Activated CD4-positive, alpha-beta T cell treated with anti-CD3 and anti-CD28 coated beads, Interleukin-2, amount 10 ng/mL, durations not matched to agents 7 days and 5 days (primary cell): ENCODE measurements around the gene TAPT1. TPM values are rescaled to one million over a fixed set of nuclear protein-coding genes. Genes with fewer than 3 reads are reported as not detected.

ENCODE experiments used
- CTCF ChIA-PET: fragments of 350-600 bp; sonication (Branson Sonifier 250); formaldehyde crosslinking; loops from one replicate; lab custom pipeline; 2021; ENCODE audit warnings: antibody characterized with exemption; lab: Charles Lee
- POLR2A ChIA-PET: fragments of 350-600 bp; sonication (Branson Sonifier 250); formaldehyde crosslinking; loops from one replicate; lab custom pipeline; 2021; ENCODE audit warnings: antibody characterized with exemption; lab: Charles Lee
- DNase-seq: peaks from one replicate; pipeline ENCODE4 v3.0.0-alpha.2; 2020
- H3K27ac Mint-ChIP-seq: one replicate; pipeline ENCODE4 v1.8.0; 2021; ENCODE audit warnings: mild to moderate bottlenecking, moderate library complexity, mixed read lengths
- H3K27me3 Mint-ChIP-seq: one replicate; pipeline ENCODE4 v1.8.0; 2021; ENCODE audit warnings: mixed read lengths
- H3K36me3 Mint-ChIP-seq: one replicate; pipeline ENCODE4 v1.8.0; 2021; ENCODE audit warnings: low read depth, mixed read lengths
- H3K4me1 Mint-ChIP-seq: one replicate; pipeline ENCODE4 v1.8.0; 2021; ENCODE audit warnings: mixed read lengths
- H3K4me3 Mint-ChIP-seq: one replicate; pipeline ENCODE4 v1.8.0; 2021; ENCODE audit warnings: mild to moderate bottlenecking, moderate library complexity, mixed read lengths
- H3K9me3 Mint-ChIP-seq: one replicate; pipeline ENCODE4 v1.8.0; 2021; ENCODE audit warnings: mixed read lengths
- total RNA-seq, 2 experiments: library from RNA; stranded (reverse); gene quantifications; one replicate each; pipeline ENCODE4 v1.2.3, GENCODE V29; 2021

TAPT1 gene
- total RNA-seq, 2 experiments from 2014 or later = 49.6 to 58.2 TPM

GRCh38 chr4:16259889-16260246, 33.6 kb upstream of the TAPT1 start:
- Mint-ChIP-seq H3K36me3 (peaks cover 12% of the 10 kb centered on the region), H3K27ac (no peak overlapping the region), H3K4me1 (peaks cover 9% of the 10 kb centered on the region), H3K27me3 (no peaks in the 10 kb centered on the region), H3K4me3 (no peak overlapping the region), H3K9me3 (peaks cover 6% of the 10 kb centered on the region)
- CTCF ChIA-PET = interaction anchor here (1.8 kb wide), 1 partner anchor 11 kb away, joined by 4 read pairs; no protein-coding TSS in a partner anchor
- no peak for DNase-seq
- POLR2A ChIA-PET = interaction anchor here (0.6 kb wide), 1 partner anchor 98 kb away, joined by 4 read pairs; no protein-coding TSS in a partner anchor

- peaks cover 6% of the 10 kb centered on the region for H3K9me3 Mint-ChIP-seq
- no peak overlapping the region for H3K4me3 Mint-ChIP-seq
- ChIA-PET CTCF (interaction anchor here (1.8 kb wide), 1 partner anchor 11 kb away, joined by 4 read pairs; no protein-coding TSS in a partner anchor), POLR2A (no interaction called here)
- peaks cover 9% of the 10 kb centered on the region for H3K4me1 Mint-ChIP-seq
- peaks cover 14% of the 10 kb centered on the region for H3K36me3 Mint-ChIP-seq
- no peak for DNase-seq
- no peak overlapping the region for H3K27ac Mint-ChIP-seq
- H3K27me3 Mint-ChIP-seq = no peaks in the 10 kb centered on the region
Observed at GRCh38 chr4:16259241-16259888, 33.1 kb upstream of the TAPT1 start.

GRCh38 chr4:16257611-16258010, 31.3 kb upstream of the TAPT1 start:
- Mint-ChIP-seq H3K9me3 (peaks cover 6% of the 10 kb centered on the region), H3K36me3 (peaks cover 25% of the 10 kb centered on the region), H3K27ac (no peak overlapping the region), H3K4me1 (peaks cover 9% of the 10 kb centered on the region), H3K27me3 (no peaks in the 10 kb centered on the region), H3K4me3 (no peak overlapping the region)
- DNase-seq = no peak
- POLR2A ChIA-PET = no interaction called here
- CTCF ChIA-PET = interaction anchor here (1.7 kb wide), 1 partner anchor 14 kb away, joined by 5 read pairs; no protein-coding TSS in a partner anchor

- ChIA-PET POLR2A (no interaction called here), CTCF (no interaction called here)
- Mint-ChIP-seq H3K27ac (no peak overlapping the region), H3K36me3 (peaks cover 25% of the 10 kb centered on the region), H3K9me3 (peaks cover 6% of the 10 kb centered on the region), H3K4me1 (peaks cover 4% of the 10 kb centered on the region), H3K4me3 (no peak overlapping the region), H3K27me3 (no peaks in the 10 kb centered on the region)
- no peak for DNase-seq
Observed at GRCh38 chr4:16256343-16256742, 30.1 kb upstream of the TAPT1 start.

GRCh38 chr4:16255730-16256129, 29.5 kb upstream of the TAPT1 start:
- H3K4me1 Mint-ChIP-seq = peaks cover 4% of the 10 kb centered on the region
- DNase-seq = no peak
- ChIA-PET CTCF (no interaction called here), POLR2A (no interaction called here)
- H3K9me3 Mint-ChIP-seq = peaks cover 6% of the 10 kb centered on the region
- no peak overlapping the region for H3K4me3 Mint-ChIP-seq
- peaks cover 25% of the 10 kb centered on the region for H3K36me3 Mint-ChIP-seq
- no peaks in the 10 kb centered on the region for H3K27me3 Mint-ChIP-seq
- H3K27ac Mint-ChIP-seq = no peak overlapping the region

- Mint-ChIP-seq H3K9me3 (peaks cover 6% of the 10 kb centered on the region), H3K4me3 (no peak overlapping the region), H3K36me3 (peaks cover 25% of the 10 kb centered on the region), H3K4me1 (peaks cover 4% of the 10 kb centered on the region), H3K27me3 (no peaks in the 10 kb centered on the region), H3K27ac (no peak overlapping the region)
- POLR2A ChIA-PET = no interaction called here
- no peak for DNase-seq
- CTCF ChIA-PET = interaction anchor here (0.7 kb wide), 1 partner anchor 15 kb away, joined by 3 read pairs; no protein-coding TSS in a partner anchor
Observed at GRCh38 chr4:16253127-16253960, 27.1 kb upstream of the TAPT1 start.

- Mint-ChIP-seq H3K36me3 (peaks cover 20% of the 10 kb centered on the region), H3K27me3 (no peaks in the 10 kb centered on the region), H3K4me3 (no peak overlapping the region), H3K4me1 (peaks cover 4% of the 10 kb centered on the region), H3K27ac (no peak overlapping the region), H3K9me3 (peaks cover 6% of the 10 kb centered on the region)
- DNase-seq = no peak
- POLR2A ChIA-PET = no interaction called here
- CTCF ChIA-PET = interaction anchor here (0.6 to 1.2 kb wide), 3 partner anchors 533 to 1369 kb away, joined by 3 read pairs; no protein-coding TSS in a partner anchor
Observed at GRCh38 chr4:16250661-16251365, 24.5 kb upstream of the TAPT1 start.

GRCh38 chr4:16248605-16249004, 22.3 kb upstream of the TAPT1 start:
- ChIA-PET POLR2A (no interaction called here), CTCF (interaction anchor here (1.5 kb wide), 1 partner anchor 11 kb away, joined by 4 read pairs; no protein-coding TSS in a partner anchor)
- no peak for DNase-seq
- H3K9me3 Mint-ChIP-seq = no peaks in the 10 kb centered on the region
- no peak overlapping the region for H3K4me3 Mint-ChIP-seq
- peaks cover 8% of the 10 kb centered on the region for H3K36me3 Mint-ChIP-seq
- H3K4me1 Mint-ChIP-seq = no peaks in the 10 kb centered on the region
- no peak overlapping the region for H3K27ac Mint-ChIP-seq
- no peaks in the 10 kb centered on the region for H3K27me3 Mint-ChIP-seq

- Mint-ChIP-seq H3K27me3 (no peaks in the 10 kb centered on the region), H3K4me3 (no peak overlapping the region), H3K27ac (no peak overlapping the region), H3K36me3 (peaks cover 6% of the 10 kb centered on the region), H3K9me3 (no peaks in the 10 kb centered on the region), H3K4me1 (no peaks in the 10 kb centered on the region)
- ChIA-PET CTCF (interaction anchor here (1.7 kb wide), 1 partner anchor 21 kb away, joined by 4 read pairs; no protein-coding TSS in a partner anchor), POLR2A (no interaction called here)
- no peak for DNase-seq
Observed at GRCh38 chr4:16245241-16245640, 19.0 kb upstream of the TAPT1 start.

GRCh38 chr4:16243285-16243684, 17.0 kb upstream of the TAPT1 start:
- no peaks in the 10 kb centered on the region for H3K9me3 Mint-ChIP-seq
- H3K36me3 Mint-ChIP-seq = peaks cover 6% of the 10 kb centered on the region
- no peak overlapping the region for H3K4me3 Mint-ChIP-seq
- H3K4me1 Mint-ChIP-seq = peaks cover 3% of the 10 kb centered on the region
- no peak for DNase-seq
- H3K27ac Mint-ChIP-seq = no peak overlapping the region
- ChIA-PET CTCF (interaction anchor here (1.0 to 1.4 kb wide), 2 partner anchors 14 to 33 kb away, joined by 3 to 5 read pairs; no protein-coding TSS in a partner anchor), POLR2A (interaction anchor here (0.6 kb wide), 1 partner anchor 41 kb away, joined by 3 read pairs; no protein-coding TSS in a partner anchor)
- H3K27me3 Mint-ChIP-seq = no peaks in the 10 kb centered on the region

GRCh38 chr4:16240300-16240699, 14.0 kb upstream of the TAPT1 start:
- ChIA-PET CTCF (no interaction called here), POLR2A (no interaction called here)
- Mint-ChIP-seq H3K27me3 (no peaks in the 10 kb centered on the region), H3K9me3 (no peaks in the 10 kb centered on the region), H3K36me3 (peaks cover 3% of the 10 kb centered on the region), H3K4me1 (peaks cover 5% of the 10 kb centered on the region), H3K27ac (no peak overlapping the region), H3K4me3 (no peak overlapping the region)
- DNase-seq = no peak

- POLR2A ChIA-PET = no interaction called here
- peaks cover 3% of the 10 kb centered on the region for H3K27me3 Mint-ChIP-seq
- DNase-seq = no peak
- CTCF ChIA-PET = no interaction called here
- peaks cover 5% of the 10 kb centered on the region for H3K4me1 Mint-ChIP-seq
- H3K4me3 Mint-ChIP-seq = no peak overlapping the region
- H3K36me3 Mint-ChIP-seq = peaks cover 3% of the 10 kb centered on the region
- H3K27ac Mint-ChIP-seq = no peak overlapping the region
- no peaks in the 10 kb centered on the region for H3K9me3 Mint-ChIP-seq
Observed at GRCh38 chr4:16239086-16239485, 12.8 kb upstream of the TAPT1 start.
